OCI-LY1 (cell line): ENCODE results near the gene PARVA.

Experiments used
- CTCF ChIP-seq: fragments of 200-600 bp; sonication (generic), shearing (Covaris generic); IDR thresholded peaks from 2 replicates; pipeline ENCODE4 v1.5.1; 2017; ENCODE audit warnings: mild to moderate bottlenecking, antibody characterized with exemption, low read length, moderate library complexity, mixed read lengths
- EZH2 ChIP-seq: fragments of 200-600 bp; sonication (generic), shearing (Covaris generic); IDR thresholded peaks from 2 replicates; pipeline ENCODE4 v1.8.0; 2017; ENCODE audit warnings: borderline replicate concordance, mixed run types, mild to moderate bottlenecking, antibody characterized with exemption, low read length, moderate library complexity, mixed read lengths

GRCh38 chr11:12397931-12398334 is 20.6 kb downstream of the PARVA start:
- TF ChIP-seq CTCF (no peak), EZH2 (no peak)
